Mesodermal cell (in vitro differentiated cells): ENCODE measurements around the gene E2F8.

Experiments
- H3K27ac ChIP-seq: 2 replicates; pipeline ENCODE4 v1.7.0; 2013; ENCODE audit warnings: mild to moderate bottlenecking, low read depth, low read length, moderate library complexity; ENCODE audit not compliant: severe bottlenecking
- H3K36me3 ChIP-seq: 2 replicates; pipeline ENCODE4 v1.7.1; 2013; ENCODE audit warnings: mild to moderate bottlenecking, low read length, moderate library complexity; ENCODE audit not compliant: control insufficient read depth, insufficient read depth
- H3K4me1 ChIP-seq: one replicate; pipeline ENCODE4 v1.7.1; 2013; ENCODE audit warnings: mild to moderate bottlenecking, low read length; ENCODE audit not compliant: insufficient read depth, control insufficient read depth, poor library complexity, severe bottlenecking
- H3K4me3 ChIP-seq: 2 replicates; pipeline ENCODE4 v1.7.0; 2013; ENCODE audit warnings: low read length, control low read depth, mild to moderate bottlenecking; ENCODE audit not compliant: insufficient read depth, poor library complexity, severe bottlenecking; ENCODE audit errors: extremely low read depth
- H3K9me3 ChIP-seq: 2 replicates; pipeline ENCODE4 v1.7.1; 2013; ENCODE audit warnings: mild to moderate bottlenecking, low read length, moderate library complexity; ENCODE audit not compliant: control insufficient read depth
- WGBS, 2 experiments: methylation state at CpG; one replicate each; pipeline ENCODE4 v1.1.5; 2013; ENCODE audit warnings: missing lambda C conversion rate in 2 of 2; ENCODE audit not compliant: insufficient coverage in 2 of 2; 5-methylcytosine and 5-hydroxymethylcytosine counted together

Gene E2F8

DNA sequence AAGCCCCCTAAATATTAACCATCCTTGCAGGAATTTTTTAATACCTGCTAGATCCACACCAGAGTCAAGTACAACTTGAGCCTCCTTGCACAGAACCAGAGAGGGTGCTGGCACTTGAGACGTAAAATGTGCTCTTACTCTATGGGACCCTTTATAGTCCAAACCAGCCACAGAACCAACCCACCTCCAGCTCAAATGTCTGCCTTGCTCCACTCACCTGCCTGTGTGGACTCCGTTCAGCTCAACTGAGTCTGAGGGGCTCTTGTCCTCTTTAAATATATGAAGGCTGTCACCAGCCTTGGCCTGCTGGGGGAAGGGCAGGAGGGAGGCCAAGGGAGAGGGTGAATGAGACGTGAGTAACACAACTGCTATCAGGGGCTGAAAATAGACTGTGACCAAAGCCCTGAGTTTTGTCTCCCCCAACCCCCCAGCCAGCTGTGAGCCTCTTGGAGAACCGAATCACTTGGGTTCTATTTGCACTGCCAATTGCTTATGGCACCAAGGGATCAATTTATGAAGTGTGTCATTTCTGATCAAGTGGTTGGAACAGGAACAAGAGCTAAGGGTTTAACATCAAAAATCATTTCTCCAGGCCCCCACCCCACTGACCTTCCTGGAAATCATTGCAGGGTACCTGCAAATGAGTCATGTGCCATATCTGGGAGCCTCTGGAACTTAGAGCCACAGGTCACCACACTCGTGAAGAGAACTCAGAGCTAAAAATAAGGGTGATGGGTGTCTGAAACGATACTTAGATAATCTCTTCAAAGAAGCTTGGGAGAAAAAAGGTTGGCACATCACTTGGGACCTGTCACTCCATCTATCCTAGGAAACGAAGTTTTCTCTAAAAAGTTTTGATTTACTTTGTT lies 38.8 kb downstream of the E2F8 start, which contains the start of gene CSRP3:
TSS of gene CSRP3 (minus strand) at position 247 of the 869 bp plus-strand sequence. CDS start 9,535 bp downstream, outside the sequence.
- H3K27ac ChIP-seq: no peak within 1 kb of the TSS

DNA sequence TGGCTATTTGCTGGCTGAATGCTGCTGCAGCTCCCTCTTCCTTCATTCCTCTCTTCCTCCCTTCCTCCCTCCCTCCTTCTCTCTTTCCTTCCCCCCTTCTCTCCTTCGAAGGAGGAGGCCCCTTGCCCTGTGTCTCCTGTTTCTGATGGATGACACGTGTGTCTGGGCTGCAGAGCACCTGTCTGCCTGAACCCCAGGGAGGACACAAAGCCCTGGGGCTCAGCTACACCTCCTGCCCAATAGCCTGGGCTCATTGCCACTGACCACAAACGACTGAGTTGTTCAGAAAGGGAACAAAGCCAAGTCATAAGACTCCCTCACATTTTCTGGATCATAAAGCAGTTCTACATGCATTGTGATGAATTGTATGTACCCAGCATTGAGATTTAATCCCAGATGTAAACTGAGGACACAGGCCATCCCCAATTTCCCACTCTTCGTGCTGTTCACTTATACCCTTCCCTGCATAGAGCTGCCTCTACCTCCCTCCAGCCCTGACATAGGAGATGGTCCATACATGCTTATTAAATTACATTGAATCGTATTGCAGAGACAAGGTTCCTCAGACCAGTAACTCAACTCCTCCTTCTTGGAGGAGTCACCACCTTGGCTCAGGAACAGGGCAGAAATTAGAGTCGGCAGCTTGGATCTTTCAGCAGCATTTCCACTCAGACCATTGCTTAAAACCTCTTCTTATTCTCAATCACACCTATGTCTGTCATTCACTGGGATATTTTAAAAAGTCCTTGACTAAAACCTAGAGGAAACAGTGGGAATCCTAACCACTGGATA lies 40.1 kb downstream of the E2F8 start:
- Histone ChIP-seq H3K9me3 (peaks cover 4% of the 10 kb centered on the region), H3K27ac (no peak overlapping the region), H3K4me1 (peaks cover 6% of the 10 kb centered on the region), H3K4me3 (no peak overlapping the region), H3K36me3 (no peaks in the 10 kb centered on the region)
- 84 to 86% methylated on average over 4 to 5 of the region's 6 CpGs for WGBS, 2 experiments

More for the DNA sequence above, 38.8 kb downstream of the E2F8 start, which contains the start of gene CSRP3:
- Histone ChIP-seq H3K4me3 (no peak within 1 kb of the TSS), H3K4me1 (peaks cover 6% of the 10 kb centered on the region), H3K36me3 (no peaks in the 10 kb centered on the region), H3K9me3 (peaks cover 4% of the 10 kb centered on the region)
- 75 to 77% methylated on average over 2 to 4 of the region's 7 CpGs for WGBS, 2 experiments

DNA sequence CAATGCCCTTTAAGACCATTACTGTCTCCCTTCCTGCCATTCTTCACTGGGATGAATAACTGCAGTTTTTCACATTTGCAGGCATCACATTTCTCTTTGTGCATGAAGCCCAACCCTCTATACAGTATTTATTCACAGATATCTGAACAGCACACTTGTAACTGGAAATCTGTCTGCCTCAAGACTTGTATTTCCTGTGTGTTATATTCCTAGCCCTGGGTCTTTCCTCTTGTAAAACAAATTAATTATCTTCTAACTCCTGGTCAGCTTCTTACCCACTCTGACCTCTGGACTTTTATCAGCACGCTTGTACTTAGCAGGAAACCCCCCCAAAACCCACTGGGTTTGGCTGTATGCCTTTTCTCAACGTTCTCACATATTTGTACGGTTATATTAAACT lies 41.0 kb downstream of the E2F8 start:
- Histone ChIP-seq H3K9me3 (peaks cover 4% of the 10 kb centered on the region), H3K27ac (no peak overlapping the region), H3K4me3 (no peak overlapping the region), H3K36me3 (no peaks in the 10 kb centered on the region), H3K4me1 (peaks cover 6% of the 10 kb centered on the region)
- WGBS, 2 experiments: 100% methylated on average over 1 of the region's 3 CpGs; no CpG with 5 or more reads in 1 of the 2 experiments

DNA sequence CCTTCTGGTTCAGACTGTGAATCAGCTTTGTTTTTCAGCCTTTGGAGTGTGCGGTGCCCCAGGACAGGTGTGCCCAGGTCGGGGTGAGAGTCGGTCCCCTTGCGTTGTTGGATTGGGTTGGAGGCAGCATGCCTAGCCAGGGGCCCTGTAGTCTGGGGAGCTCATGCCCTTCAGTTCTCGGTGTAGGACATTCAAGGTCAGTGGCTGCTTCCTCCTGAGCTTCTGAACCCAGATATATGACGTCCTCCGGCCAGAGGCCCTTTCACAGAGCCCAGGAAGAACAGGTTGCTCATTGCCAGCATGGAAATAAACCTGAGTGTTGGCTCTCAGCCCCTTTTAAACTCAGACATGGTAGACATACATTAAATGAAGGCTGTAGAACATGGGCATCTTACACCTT lies 41.7 kb downstream of the E2F8 start:
- Histone ChIP-seq H3K27ac (no peak overlapping the region), H3K4me3 (no peak overlapping the region), H3K36me3 (no peaks in the 10 kb centered on the region), H3K4me1 (peaks cover 6% of the 10 kb centered on the region), H3K9me3 (peaks cover 4% of the 10 kb centered on the region)
- WGBS, 2 experiments: 93 to 95% methylated on average over 7 of the region's 7 CpGs

DNA sequence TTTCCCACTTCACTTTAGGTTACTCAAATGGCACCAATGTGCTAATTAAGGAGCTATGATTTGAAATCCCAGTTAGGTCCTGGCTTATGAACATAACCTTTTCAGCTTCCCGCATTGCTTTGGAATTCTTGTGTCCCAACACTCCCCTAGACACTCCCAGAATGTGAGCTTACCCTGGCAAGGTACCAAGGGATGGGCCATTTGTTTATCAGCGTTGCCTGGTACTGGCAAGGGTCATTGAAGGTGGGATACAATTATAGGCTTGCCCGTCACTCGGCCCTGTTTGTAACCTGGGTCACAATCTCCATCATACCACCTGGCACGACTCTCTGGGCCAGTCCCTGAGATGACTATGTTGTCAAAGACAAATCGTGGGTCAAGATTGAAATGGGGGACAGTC lies 44.3 kb downstream of the E2F8 start:
- no peak overlapping the region for H3K27ac ChIP-seq
- 86 to 90% methylated on average over 3 to 6 of the region's 6 CpGs for WGBS, 2 experiments
- H3K36me3 ChIP-seq: no peaks in the 10 kb centered on the region

DNA sequence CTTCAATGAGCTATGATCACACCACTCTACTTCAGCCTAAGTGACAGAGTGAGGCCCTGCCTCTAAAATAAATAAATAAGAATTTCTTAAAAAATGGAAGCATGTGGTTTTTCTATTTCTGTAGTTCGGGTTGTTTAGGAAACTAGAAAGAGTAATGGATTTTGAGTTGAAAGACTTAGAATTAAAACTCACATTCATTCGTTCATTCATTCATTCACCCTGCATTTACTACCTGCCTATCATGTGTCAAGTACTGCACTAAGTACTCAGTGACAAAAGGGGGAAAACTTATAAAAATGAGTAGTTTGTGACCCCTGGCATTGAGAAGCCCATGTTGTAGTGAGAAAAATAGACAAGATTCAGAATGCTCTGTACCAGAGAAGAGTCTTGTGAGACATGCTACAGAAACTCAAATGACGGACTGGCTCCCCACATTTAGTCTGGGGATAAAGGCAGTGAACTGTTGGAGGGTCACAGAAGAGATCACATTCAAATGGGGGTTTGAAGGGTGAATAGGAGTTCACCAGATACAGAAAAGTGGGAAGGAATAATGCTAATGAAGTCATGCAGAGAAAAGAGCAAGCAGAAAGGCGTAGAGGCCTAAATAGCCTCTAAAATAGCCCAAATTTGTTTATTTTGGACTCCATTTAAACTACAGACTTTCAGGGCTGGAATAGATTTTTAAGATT lies 46.0 kb downstream of the E2F8 start:
- Histone ChIP-seq H3K27ac (no peak overlapping the region), H3K36me3 (no peaks in the 10 kb centered on the region), H3K9me3 (no peaks in the 10 kb centered on the region), H3K4me3 (no peak overlapping the region), H3K4me1 (no peaks in the 10 kb centered on the region)
- 93 to 100% methylated on average over 1 to 2 of the region's 4 CpGs for WGBS, 2 experiments

More for the DNA sequence above, 44.3 kb downstream of the E2F8 start:
- Histone ChIP-seq H3K4me3 (no peak overlapping the region), H3K4me1 (no peaks in the 10 kb centered on the region), H3K9me3 (no peaks in the 10 kb centered on the region)

DNA sequence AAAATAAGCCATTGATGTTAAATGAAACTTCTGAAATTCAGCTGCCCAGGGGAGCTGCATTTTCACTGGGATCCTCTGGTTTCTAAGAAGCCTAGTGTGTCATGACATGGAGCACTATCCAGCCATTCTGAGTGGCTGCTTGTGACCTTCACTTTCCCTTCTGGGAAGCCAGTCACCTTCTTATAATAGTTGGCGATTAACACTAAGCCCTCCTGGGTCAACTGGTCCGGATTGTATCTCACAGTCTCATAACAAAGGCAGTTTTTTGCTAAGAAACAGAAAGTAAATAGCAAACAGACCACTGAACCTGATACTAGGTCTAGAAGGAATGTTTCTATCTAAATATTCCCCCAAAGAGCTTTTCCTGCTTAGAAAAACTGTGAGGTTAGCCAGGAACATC lies 46.8 kb downstream of the E2F8 start:
- Histone ChIP-seq H3K27ac (no peak overlapping the region), H3K36me3 (no peaks in the 10 kb centered on the region), H3K4me3 (no peak overlapping the region), H3K4me1 (no peaks in the 10 kb centered on the region), H3K9me3 (no peaks in the 10 kb centered on the region)
- 80% methylated on average over 1 of the region's 2 CpGs; no CpG with 5 or more reads in 1 of the 2 experiments for WGBS, 2 experiments

DNA sequence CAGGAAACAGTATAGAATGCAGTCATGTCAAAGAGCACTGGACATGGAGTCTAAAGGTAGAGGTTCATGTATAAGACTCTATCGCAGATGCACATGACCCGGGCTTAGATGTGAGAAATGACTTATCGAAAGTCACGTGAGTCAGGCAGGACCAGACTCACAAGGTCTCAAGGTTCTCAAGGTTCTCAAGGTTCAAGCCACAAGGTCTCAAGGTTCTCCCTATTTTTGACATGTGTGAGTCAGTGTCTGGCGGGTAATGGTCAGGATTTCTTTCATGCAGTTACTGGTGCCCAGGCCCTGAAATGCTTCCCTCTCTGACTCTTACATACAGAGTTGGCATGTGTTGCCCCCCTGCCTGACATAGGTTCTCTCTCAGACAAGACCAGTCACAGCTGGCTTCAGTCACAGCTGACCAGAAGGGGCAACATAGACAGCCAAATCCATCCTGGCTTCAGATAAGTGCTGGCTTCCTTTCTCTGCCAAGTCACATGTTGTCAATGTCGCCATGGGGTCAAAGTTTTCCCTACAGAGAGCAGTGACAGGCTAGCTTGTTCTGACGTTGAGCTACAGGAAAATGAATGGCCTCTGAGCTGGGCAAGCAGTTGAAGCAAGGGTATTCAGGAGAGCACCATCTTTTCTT lies 49.1 kb downstream of the E2F8 start:
- Histone ChIP-seq H3K9me3 (no peaks in the 10 kb centered on the region), H3K4me3 (no peak overlapping the region), H3K36me3 (no peaks in the 10 kb centered on the region), H3K4me1 (no peaks in the 10 kb centered on the region), H3K27ac (no peak overlapping the region)
- WGBS, 2 experiments: 87 to 97% methylated on average over 6 of the region's 7 CpGs

DNA sequence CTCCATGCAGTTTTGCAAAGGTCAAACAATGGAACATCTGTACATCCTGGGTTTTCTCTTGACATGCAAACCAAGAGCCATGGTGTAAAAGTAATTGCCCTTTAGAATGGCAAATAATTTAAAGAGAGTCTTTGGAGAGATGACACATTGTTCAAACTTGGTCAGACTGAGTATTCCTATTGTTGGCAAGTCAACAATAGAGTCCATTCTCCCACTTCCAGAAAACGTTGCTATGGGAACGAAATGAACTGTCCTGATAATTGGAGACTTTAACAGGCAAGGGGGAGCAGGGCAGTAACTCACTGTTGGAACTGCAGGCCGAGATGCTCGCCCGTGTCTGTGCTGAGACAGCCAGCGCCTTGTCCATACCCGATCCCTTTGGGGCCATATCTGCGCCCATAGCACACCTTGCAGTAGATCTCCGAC lies 52.9 kb downstream of the E2F8 start:
- Histone ChIP-seq H3K4me3 (no peak overlapping the region), H3K4me1 (no peaks in the 10 kb centered on the region), H3K9me3 (no peaks in the 10 kb centered on the region), H3K27ac (no peak overlapping the region), H3K36me3 (no peaks in the 10 kb centered on the region)
- 95 to 98% methylated on average over 8 of the region's 9 CpGs for WGBS, 2 experiments
